Breast epithelium (tissue), 4 donors: ENCODE measurements around the gene MTFMT. TPM values are rescaled to one million over a fixed set of nuclear protein-coding genes. Genes with fewer than 3 reads are reported as not detected.

ENCODE experiments used
- DNase-seq, 2 donors: peaks; one replicate each; pipeline ENCODE4 v3.0.0-alpha.2; 2019; ENCODE audit warnings: low spot score in 2 of 2
- H3K27ac ChIP-seq, 2 donors: fragments of 200-600 bp; sonication (generic) in 1 of 2; one replicate each; pipeline ENCODE4 v1.5.1; 2016 to 2019; ENCODE audit warnings: mild to moderate bottlenecking in 1 of 2
- H3K27me3 ChIP-seq, 2 donors: fragments of 200-600 bp; sonication (generic) in 1 of 2; one replicate each; pipeline versions ENCODE4 v1.5.1 to v1.6.0; 2017 to 2019; ENCODE audit warnings: control low read depth in 1 of 2, mild to moderate bottlenecking in 1 of 2
- H3K36me3 ChIP-seq: fragments of 200-600 bp; one replicate; pipeline ENCODE4 v1.5.1; 2019
- H3K4me1 ChIP-seq, 2 donors: fragments of 200-600 bp; sonication (generic); one replicate each; pipeline ENCODE4 v1.5.1; 2016 to 2019; ENCODE audit warnings: control low read depth in 1 of 2
- H3K4me3 ChIP-seq, 3 donors: fragments of 200-600 bp; sonication (generic); 1 replicate in 2 of 3; 2 replicates in 1 of 3; pipeline ENCODE4 v1.5.1; 2016 to 2019; ENCODE audit warnings: mild to moderate bottlenecking in 3 of 3, moderate library complexity in 2 of 3
- H3K9me3 ChIP-seq, 2 donors: fragments of 200-600 bp; sonication (generic) in 1 of 2; one replicate each; pipeline ENCODE4 v1.5.1; 2016 to 2019; ENCODE audit warnings: control low read depth in 1 of 2
- POLR2A ChIP-seq: fragments of 450-650 bp; IDR thresholded peaks from one replicate; pipeline ENCODE4 v1.6.1; 2016; ENCODE audit warnings: antibody characterized with exemption, mild to moderate bottlenecking, moderate library complexity
- POLR2AphosphoS5 ChIP-seq, 3 donors: sonication (generic); formaldehyde crosslinking; IDR thresholded peaks; one replicate each; pipeline ENCODE4 v1.6.1; 2017; ENCODE audit warnings: antibody characterized with exemption in 3 of 3
- intact Hi-C: fragments of 100-400 bp; cut with DNase I; formaldehyde crosslinking; loops from one replicate; pipeline ENCODE4 v1.15.1; 2023; ENCODE audit warnings: low total_unique reads
- total RNA-seq, 3 donors: library from RNA; depleted of rRNA; stranded (reverse); fragments of >200 nt; gene quantifications; one replicate each; pipeline ENCODE4 v1.1.0, GENCODE V29; 2016
- TF ChIP-seq, protein P1 (sequence below), 3 donors: fragments of 450-650 bp; IDR thresholded peaks; one replicate each; pipeline ENCODE4 v1.5.1; 2016 to 2017; ENCODE audit warnings: antibody characterized with exemption in 3 of 3, mild to moderate bottlenecking in 3 of 3, moderate library complexity in 3 of 3

The MTFMT gene
- total RNA-seq, 3 donors from 2014 or later: 23.7 to 28.5 (median 28.4) TPM

DNA sequence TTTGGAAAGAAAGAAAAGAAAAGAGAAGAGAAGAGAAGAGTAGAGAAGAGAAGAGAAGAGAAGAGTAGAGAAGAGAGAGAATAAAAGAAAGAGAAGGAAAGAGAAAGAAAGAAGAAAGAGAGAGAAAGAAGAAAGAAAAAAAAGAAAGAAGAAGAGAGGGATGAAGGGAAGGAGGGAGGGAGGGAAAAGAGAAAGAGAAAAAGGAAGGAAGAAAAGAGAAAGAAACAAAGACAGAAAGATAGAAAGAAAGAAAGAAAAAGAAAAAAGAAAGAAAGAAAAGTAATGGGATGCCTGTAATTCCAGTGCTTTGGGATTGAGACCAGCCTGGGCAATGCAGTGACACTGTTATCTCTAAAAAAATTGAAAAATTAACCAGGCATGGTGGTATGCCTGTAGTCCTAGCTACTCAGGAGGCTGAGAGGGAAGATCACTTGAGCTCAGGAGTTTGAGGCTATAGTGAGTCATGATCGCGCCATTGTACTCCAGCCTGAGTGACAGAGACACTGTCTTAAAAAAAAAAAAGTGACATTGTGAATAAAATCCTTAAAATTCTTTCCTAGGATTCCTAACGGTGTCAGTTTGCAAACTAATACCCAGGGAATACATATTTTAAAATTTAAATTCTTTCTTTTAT lies 36.7 kb upstream of the MTFMT start:
- Histone ChIP-seq H3K27ac (peak overlapping the region; percentile 76 to 96), H3K27me3 (no peaks in the 10 kb centered on the region), H3K4me1 (no peaks in the 10 kb centered on the region), H3K4me3 (peak overlapping the region in 2 of 3 donors; percentile 61 to 86), H3K36me3 (no peaks in the 10 kb centered on the region), H3K9me3 (no peaks in the 10 kb centered on the region)
- intact Hi-C loops: loop anchor here (2.0 kb wide), 1 partner anchor 53 kb away; no protein-coding TSS in a partner anchor
- TF ChIP-seq POLR2A (no peak), POLR2AphosphoS5 (IDR thresholded peaks at IDR 0.05) (no peak)
- TF ChIP-seq, protein P1, sequence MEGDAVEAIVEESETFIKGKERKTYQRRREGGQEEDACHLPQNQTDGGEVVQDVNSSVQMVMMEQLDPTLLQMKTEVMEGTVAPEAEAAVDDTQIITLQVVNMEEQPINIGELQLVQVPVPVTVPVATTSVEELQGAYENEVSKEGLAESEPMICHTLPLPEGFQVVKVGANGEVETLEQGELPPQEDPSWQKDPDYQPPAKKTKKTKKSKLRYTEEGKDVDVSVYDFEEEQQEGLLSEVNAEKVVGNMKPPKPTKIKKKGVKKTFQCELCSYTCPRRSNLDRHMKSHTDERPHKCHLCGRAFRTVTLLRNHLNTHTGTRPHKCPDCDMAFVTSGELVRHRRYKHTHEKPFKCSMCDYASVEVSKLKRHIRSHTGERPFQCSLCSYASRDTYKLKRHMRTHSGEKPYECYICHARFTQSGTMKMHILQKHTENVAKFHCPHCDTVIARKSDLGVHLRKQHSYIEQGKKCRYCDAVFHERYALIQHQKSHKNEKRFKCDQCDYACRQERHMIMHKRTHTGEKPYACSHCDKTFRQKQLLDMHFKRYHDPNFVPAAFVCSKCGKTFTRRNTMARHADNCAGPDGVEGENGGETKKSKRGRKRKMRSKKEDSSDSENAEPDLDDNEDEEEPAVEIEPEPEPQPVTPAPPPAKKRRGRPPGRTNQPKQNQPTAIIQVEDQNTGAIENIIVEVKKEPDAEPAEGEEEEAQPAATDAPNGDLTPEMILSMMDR (IDR thresholded peaks at IDR 0.05): no peak
- DNase-seq: no peak

DNA sequence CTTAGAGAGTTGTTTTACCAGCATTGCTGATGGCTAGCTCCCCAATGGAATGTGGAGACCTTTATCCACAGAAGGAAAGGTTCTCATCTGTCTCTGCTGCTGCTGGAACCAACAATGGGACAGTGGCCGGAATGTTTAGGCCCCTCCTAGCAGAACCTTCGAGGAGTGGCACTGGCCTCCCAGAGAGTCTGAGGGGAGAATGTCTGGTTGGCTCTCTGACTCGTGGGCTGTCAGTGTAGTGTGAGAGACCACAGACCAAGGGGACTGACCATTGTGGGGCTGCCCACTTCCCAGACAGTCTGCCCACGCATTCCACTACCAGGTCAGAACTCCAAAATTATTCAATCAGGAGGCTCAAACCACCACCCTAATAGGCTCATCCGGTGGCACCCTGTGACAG lies 33.3 kb upstream of the MTFMT start:
- H3K36me3 ChIP-seq: no peaks in the 10 kb centered on the region
- intact Hi-C loops: no loop called here
- peak overlapping the region in 1 of 2 donors; percentile 57 for H3K27ac ChIP-seq
- no peaks in the 10 kb centered on the region for H3K27me3 ChIP-seq
- TF ChIP-seq, protein P1 (IDR thresholded peaks at IDR 0.05): no peak
- TF ChIP-seq POLR2AphosphoS5 (IDR thresholded peaks at IDR 0.05): no peak
- no peak for TF ChIP-seq POLR2A
- H3K4me1 ChIP-seq: no peaks in the 10 kb centered on the region
- H3K4me3 ChIP-seq: no peak overlapping the region
- no peak for DNase-seq
- H3K9me3 ChIP-seq: no peaks in the 10 kb centered on the region

DNA sequence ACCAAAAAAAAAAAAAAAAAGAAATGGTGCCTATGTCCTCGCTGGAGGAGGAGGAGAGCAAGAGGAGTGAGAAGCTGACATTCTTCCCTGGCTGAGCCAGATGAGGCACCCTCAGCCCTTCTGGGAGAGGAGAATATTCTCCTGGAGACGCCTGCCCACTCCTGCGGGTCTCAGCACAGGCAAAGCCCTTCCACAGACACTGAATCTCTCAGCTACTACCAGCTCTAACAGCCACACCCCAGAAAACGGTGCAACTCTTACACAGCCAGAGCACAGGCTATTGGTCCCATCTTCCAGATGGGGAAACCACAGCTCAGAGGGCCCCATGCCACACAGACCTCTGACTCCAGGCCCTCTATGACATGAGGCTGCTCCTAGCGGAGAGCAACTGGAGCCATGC lies 32.6 kb upstream of the MTFMT start:
- intact Hi-C loops: no loop called here
- H3K27me3 ChIP-seq: no peaks in the 10 kb centered on the region
- peak overlapping the region in 1 of 2 donors; percentile 57 for H3K27ac ChIP-seq
- DNase-seq: no peak
- no peaks in the 10 kb centered on the region for H3K9me3 ChIP-seq
- H3K4me1 ChIP-seq: no peaks in the 10 kb centered on the region
- H3K36me3 ChIP-seq: no peaks in the 10 kb centered on the region
- no peak overlapping the region for H3K4me3 ChIP-seq
- TF ChIP-seq POLR2AphosphoS5 (IDR thresholded peaks at IDR 0.05) (no peak), POLR2A (no peak)
- TF ChIP-seq, protein P1 (IDR thresholded peaks at IDR 0.05): no peak

DNA sequence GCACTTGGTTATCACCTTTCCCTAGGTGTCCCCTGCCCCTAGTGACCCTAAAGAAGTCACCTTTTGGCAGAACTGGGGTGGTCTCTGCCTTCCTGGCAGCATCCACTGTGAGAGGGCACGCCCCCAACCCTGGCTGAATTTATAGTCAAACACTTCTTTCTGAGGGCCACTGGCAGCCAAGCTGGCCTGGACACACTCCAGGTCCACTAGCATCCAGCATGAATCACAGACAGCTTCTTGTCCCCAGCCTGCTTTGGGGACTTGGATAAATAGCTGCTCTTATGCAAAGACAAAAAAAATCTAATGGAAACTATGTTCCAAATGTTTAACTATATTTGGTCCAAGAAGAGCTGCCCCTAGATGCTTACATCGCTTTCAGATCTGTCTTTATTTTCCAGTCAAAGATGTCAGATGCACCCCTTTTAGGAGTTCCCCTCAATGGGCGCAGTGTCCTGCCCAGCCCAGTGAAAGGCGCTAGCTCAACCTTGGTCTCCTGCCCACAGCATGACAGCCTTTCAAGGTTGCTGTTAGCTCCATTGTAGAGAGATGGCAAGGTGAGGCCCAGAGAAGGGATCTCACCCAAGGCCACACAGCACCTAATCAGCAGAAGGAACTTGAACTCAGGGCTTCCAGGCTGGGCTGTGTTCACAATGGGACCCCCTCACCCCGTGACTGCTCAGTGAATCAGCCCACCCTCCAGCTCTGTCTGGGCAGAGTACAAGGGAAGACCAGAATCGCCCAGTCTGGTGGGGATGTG lies 31.4 kb upstream of the MTFMT start:
- intact Hi-C loops: no loop called here
- H3K9me3 ChIP-seq: no peaks in the 10 kb centered on the region
- H3K27ac ChIP-seq: peak overlapping the region in 1 of 2 donors; percentile 22
- TF ChIP-seq, protein P1 (IDR thresholded peaks at IDR 0.05): no peak
- no peak for TF ChIP-seq POLR2A
- TF ChIP-seq POLR2AphosphoS5 (IDR thresholded peaks at IDR 0.05): no peak
- DNase-seq: no peak
- no peaks in the 10 kb centered on the region for H3K4me1 ChIP-seq
- no peaks in the 10 kb centered on the region for H3K27me3 ChIP-seq
- H3K4me3 ChIP-seq: no peak overlapping the region
- H3K36me3 ChIP-seq: no peaks in the 10 kb centered on the region

DNA sequence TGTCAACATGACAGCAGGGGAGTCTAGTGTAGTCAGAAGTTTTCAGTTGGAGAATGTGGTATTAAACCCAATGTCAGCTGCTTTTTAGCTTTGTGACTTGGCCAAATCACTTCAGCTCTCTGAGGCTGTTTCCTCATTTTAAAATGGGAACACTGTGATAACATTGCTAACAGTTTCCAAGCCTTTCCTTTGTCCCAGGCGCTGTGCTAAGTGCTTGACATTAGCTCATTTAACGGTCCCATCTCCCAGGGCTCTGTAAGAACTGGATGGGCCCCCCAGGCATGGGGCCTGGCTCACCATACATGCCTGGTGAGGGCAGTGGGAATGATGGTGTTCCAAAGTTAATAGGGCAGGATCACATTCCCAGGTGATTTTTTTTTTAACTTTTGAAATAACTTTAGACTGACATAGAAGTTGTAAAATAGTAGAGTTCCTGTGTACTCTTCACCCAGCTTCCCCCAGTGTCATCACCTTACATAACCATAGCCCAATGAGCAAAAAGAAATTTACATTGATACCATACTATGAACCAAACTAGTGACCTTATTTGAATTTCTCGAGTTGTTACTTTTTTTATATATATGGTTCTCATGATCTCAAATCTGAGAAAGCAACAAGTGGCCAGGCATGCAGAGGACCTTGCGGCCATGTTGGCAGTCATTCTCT lies 30.6 kb upstream of the MTFMT start:
- Histone ChIP-seq H3K4me1 (no peaks in the 10 kb centered on the region), H3K9me3 (no peaks in the 10 kb centered on the region), H3K27ac (peak overlapping the region in 1 of 2 donors; percentile 41), H3K4me3 (no peak overlapping the region), H3K36me3 (no peaks in the 10 kb centered on the region), H3K27me3 (no peaks in the 10 kb centered on the region)
- no peak for TF ChIP-seq POLR2AphosphoS5 (IDR thresholded peaks at IDR 0.05)
- TF ChIP-seq, protein P1 (IDR thresholded peaks at IDR 0.05): no peak
- no peak for TF ChIP-seq POLR2A
- intact Hi-C loops: no loop called here
- no peak for DNase-seq
